DOHH2 (cell line): Measurements from ENCODE around the gene PROZ.
"Not testable (repeated sequence)": the region's sequence is repeated elsewhere in the genome, so short reads cannot be mapped to it uniquely, and the experiment has no call there.

Source experiments
- H3F3A ChIP-seq: fragments of 200-600 bp; sonication (generic), shearing (Covaris generic); 2 replicates; pipeline ENCODE4 v1.6.0; 2016; ENCODE audit warnings: antibody characterized with exemption, mild to moderate bottlenecking; ENCODE audit not compliant: control insufficient read depth, insufficient read depth
- H3K27ac ChIP-seq: fragments of 200-600 bp; sonication (generic); 2 replicates; pipeline ENCODE4 v1.5.1; 2014; ENCODE audit warnings: low read depth, mild to moderate bottlenecking, low read length, moderate library complexity
- H3K27me3 ChIP-seq: fragments of 200-600 bp; sonication (generic); 2 replicates; pipeline ENCODE4 v1.6.1; 2014; ENCODE audit warnings: mild to moderate bottlenecking, low read length, mixed read lengths; ENCODE audit not compliant: control insufficient read depth
- H3K36me3 ChIP-seq: fragments of 200-600 bp; sonication (generic); 2 replicates; pipeline ENCODE4 v1.6.1; 2014; ENCODE audit warnings: mild to moderate bottlenecking, low read length, moderate library complexity, mixed read lengths; ENCODE audit not compliant: control insufficient read depth
- H3K4me1 ChIP-seq: fragments of 200-600 bp; sonication (generic); 2 replicates; pipeline ENCODE4 v1.6.1; 2014; ENCODE audit warnings: mild to moderate bottlenecking, low read length, mixed read lengths; ENCODE audit not compliant: control insufficient read depth
- H3K4me2 ChIP-seq: fragments of 200-600 bp; sonication (generic); 2 replicates; pipeline ENCODE4 v1.6.0; 2014; ENCODE audit warnings: mild to moderate bottlenecking, low read length, moderate library complexity
- H3K4me3 ChIP-seq: fragments of 200-600 bp; sonication (generic); 2 replicates; pipeline ENCODE4 v1.5.1; 2014; ENCODE audit warnings: mild to moderate bottlenecking, low read length, mixed read lengths
- H3K79me2 ChIP-seq: fragments of 200-600 bp; sonication (generic); 2 replicates; pipeline ENCODE4 v1.6.1; 2014; ENCODE audit warnings: mild to moderate bottlenecking, low read length, mixed read lengths; ENCODE audit not compliant: control insufficient read depth
- H3K9me2 ChIP-seq: fragments of 200-600 bp; sonication (generic); replicated peaks from 2 replicates; pipeline ENCODE4 v1.6.1; 2014; ENCODE audit warnings: mild to moderate bottlenecking, low read length, mixed read lengths; ENCODE audit not compliant: control insufficient read depth
- H3K9me3 ChIP-seq: fragments of 200-600 bp; sonication (generic); 2 replicates; pipeline ENCODE4 v1.6.1; 2014; ENCODE audit warnings: antibody characterized with exemption, low read length, mixed read lengths; ENCODE audit not compliant: control insufficient read depth, insufficient read depth
- H4K20me1 ChIP-seq: fragments of 200-600 bp; sonication (generic); 2 replicates; pipeline ENCODE4 v1.6.0; 2014; ENCODE audit warnings: low read depth, mild to moderate bottlenecking, antibody characterized with exemption, low read length, moderate library complexity; ENCODE audit not compliant: control insufficient read depth, insufficient read depth
- CTCF ChIP-seq: fragments of 200-600 bp; sonication (generic); IDR thresholded peaks from one replicate; pipeline ENCODE4 v1.5.1; 2014; ENCODE audit warnings: antibody characterized with exemption, mild to moderate bottlenecking, low read depth, low read length; ENCODE audit not compliant: poor library complexity, severe bottlenecking
- EZH2phosphoT487 ChIP-seq: fragments of 200-600 bp; sonication (generic); IDR thresholded peaks from 2 replicates; pipeline ENCODE4 v1.6.1; 2017; ENCODE audit warnings: borderline replicate concordance, mild to moderate bottlenecking, antibody characterized with exemption, low read length, moderate library complexity, mixed read lengths

The PROZ gene

DNA sequence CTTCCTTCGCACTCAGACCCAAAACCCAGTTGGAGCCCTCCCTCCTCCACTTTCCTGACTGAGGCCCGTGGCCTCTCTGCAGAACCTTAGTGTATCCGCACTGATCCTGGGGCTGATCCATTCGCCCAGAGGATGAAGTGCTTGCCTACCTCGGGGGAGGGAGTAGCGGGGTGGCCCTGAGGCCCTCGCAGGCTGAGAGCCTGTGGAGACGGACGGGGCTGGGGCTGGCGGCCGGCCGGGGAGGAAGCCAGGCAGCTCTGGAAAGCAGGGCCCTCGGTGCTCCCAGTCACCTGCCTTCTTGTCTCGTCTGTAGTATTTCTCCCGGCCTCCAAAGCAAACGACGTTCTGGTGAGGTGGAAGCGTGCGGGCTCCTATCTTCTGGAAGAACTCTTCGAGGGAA, 1.3 kb downstream of the PROZ start:
- peaks cover 11% of the 10 kb centered on the region for H3F3A ChIP-seq
- TF ChIP-seq CTCF (no peak), EZH2phosphoT487 (no peak)
- H4K20me1 ChIP-seq: no peaks in the 10 kb centered on the region
- peaks cover 7% of the 10 kb centered on the region; the same call in 1 of the 2 replicates for H3K9me3 ChIP-seq
- H3K79me2 ChIP-seq: no peaks in the 10 kb centered on the region
- H3K9me2 ChIP-seq: no peaks in the 10 kb centered on the region
- no peak overlapping the region for H3K4me2 ChIP-seq
- peaks cover 35% of the 10 kb centered on the region for H3K4me1 ChIP-seq
- H3K4me3 ChIP-seq: no peak overlapping the region
- H3K36me3 ChIP-seq: no peaks in the 10 kb centered on the region
- no peaks in the 10 kb centered on the region for H3K27me3 ChIP-seq
- H3K27ac ChIP-seq: no peak overlapping the region

GRCh38 chr13:113160983-113161382, 2.5 kb downstream of the PROZ start:
- TF ChIP-seq CTCF (no peak), EZH2phosphoT487 (no peak)
- Histone ChIP-seq H3K27ac (peak overlapping the region; percentile 42), H4K20me1 (no peaks in the 10 kb centered on the region), H3K79me2 (no peaks in the 10 kb centered on the region), H3K36me3 (no peaks in the 10 kb centered on the region), H3K4me1 (peaks cover 28% of the 10 kb centered on the region), H3K9me2 (no peaks in the 10 kb centered on the region), H3K27me3 (no peaks in the 10 kb centered on the region), H3K4me2 (peak overlapping the region; percentile 49), H3K4me3 (peak overlapping the region; percentile 36), H3F3A (peaks cover 16% of the 10 kb centered on the region), H3K9me3 (peaks cover under 1% of the 10 kb centered on the region; the same call in 1 of the 2 replicates)

GRCh38 chr13:113161433-113161832, 3.0 kb downstream of the PROZ start:
- Histone ChIP-seq H3K4me3 (peak overlapping the region; percentile 36), H3K79me2 (no peaks in the 10 kb centered on the region), H3K27me3 (no peaks in the 10 kb centered on the region), H3K4me2 (peak overlapping the region; percentile 49), H3K9me3 (no peaks in the 10 kb centered on the region), H3K27ac (peak overlapping the region; percentile 42), H3K36me3 (no peaks in the 10 kb centered on the region), H3K9me2 (no peaks in the 10 kb centered on the region), H3F3A (peaks cover 20% of the 10 kb centered on the region), H4K20me1 (no peaks in the 10 kb centered on the region), H3K4me1 (peaks cover 28% of the 10 kb centered on the region)
- TF ChIP-seq EZH2phosphoT487 (no peak), CTCF (no peak)

- Histone ChIP-seq H3F3A (peaks cover 20% of the 10 kb centered on the region), H3K4me1 (peaks cover 28% of the 10 kb centered on the region)
- H3K4me2 ChIP-seq, H3K27ac ChIP-seq, H3K9me2 ChIP-seq, H3K27me3 ChIP-seq, H3K36me3 ChIP-seq, H3K9me3 ChIP-seq, H3K79me2 ChIP-seq, H3K4me3 ChIP-seq, H4K20me1 ChIP-seq: not testable (repeated sequence)
Observed at GRCh38 chr13:113161975-113162374, 3.5 kb downstream of the PROZ start.
